Uterus (tissue), 2 donors: ENCODE data around the gene PPP2R2B.

ENCODE experiments used
- CTCF ChIP-seq, 4 experiments: fragments of 200-600 bp in 2 of 4; fragments of 450-650 bp in 2 of 4; sonication (generic) in 2 of 4; IDR thresholded peaks; one replicate each; pipeline ENCODE4 v1.5.1; 2016 to 2019; ENCODE audit warnings: antibody characterized with exemption in 4 of 4, mild to moderate bottlenecking in 2 of 4, moderate library complexity in 1 of 4
- POLR2A ChIP-seq, 2 donors: fragments of 450-650 bp; IDR thresholded peaks; one replicate each; pipeline ENCODE4 v1.6.1; 2016; ENCODE audit warnings: antibody characterized with exemption in 2 of 2, mild to moderate bottlenecking in 1 of 2, moderate library complexity in 1 of 2

GRCh38 chr5:146717951-146718350 lies 160.6 kb downstream of the PPP2R2B start:
- TF ChIP-seq POLR2A (IDR thresholded peaks at IDR 0.05) (no peak), CTCF (IDR thresholded peaks at IDR 0.05) (no peak)
